SKM-1 treated with dmso at 0.1 percent for 144 hours (cell line): Measurements from ENCODE around the gene PYDC2.

ENCODE experiments used
- DNase-seq: peaks from one replicate; lab custom pipeline; 2025; ENCODE audit not compliant: unreplicated experiment; lab: John Stamatoyannopoulos, UW

PYDC2 gene

DNA sequence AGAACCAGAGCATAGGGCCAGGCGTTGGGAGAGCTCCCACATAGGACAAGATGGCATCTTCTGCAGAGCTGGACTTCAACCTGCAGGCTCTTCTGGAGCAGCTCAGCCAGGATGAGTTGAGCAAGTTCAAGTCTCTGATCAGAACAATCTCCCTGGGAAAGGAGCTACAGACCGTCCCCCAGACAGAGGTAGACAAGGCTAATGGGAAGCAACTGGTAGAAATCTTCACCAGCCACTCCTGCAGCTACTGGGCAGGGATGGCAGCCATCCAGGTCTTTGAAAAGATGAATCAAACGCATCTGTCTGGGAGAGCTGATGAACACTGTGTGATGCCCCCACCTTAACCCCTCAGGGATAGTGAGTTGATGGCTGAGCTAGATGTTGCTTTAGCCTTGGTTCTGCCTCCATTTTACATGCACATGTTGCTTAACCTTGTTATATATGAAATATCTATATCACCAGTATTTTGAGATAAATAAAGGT lies at the start of gene PYDC2:
TSS of gene PYDC2 (plus strand) at position 51 of the 483 bp plus-strand sequence. CDS start at position 51, 0 bp downstream.
- DNase-seq = no peak

DNA sequence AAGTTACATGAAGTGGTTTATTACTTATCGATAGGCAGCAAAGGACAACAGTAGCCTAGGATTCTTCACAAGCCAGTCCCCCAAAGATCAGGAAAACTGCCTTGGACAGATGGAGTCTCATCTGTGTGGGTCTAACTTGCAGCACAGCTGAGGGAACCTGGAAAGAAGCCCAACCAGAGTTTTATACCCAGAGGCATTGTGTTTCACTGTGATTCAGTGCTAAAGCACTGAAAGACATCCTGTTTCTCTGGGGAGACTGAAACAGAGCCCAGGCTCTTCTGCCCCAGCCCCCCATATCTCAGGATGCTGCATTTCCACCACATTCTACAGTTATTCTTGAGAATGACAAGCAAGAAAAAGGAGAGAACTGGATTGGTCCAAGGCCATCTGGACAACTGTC lies 48.2 kb upstream of the PYDC2 start:
- no peak for DNase-seq

DNA sequence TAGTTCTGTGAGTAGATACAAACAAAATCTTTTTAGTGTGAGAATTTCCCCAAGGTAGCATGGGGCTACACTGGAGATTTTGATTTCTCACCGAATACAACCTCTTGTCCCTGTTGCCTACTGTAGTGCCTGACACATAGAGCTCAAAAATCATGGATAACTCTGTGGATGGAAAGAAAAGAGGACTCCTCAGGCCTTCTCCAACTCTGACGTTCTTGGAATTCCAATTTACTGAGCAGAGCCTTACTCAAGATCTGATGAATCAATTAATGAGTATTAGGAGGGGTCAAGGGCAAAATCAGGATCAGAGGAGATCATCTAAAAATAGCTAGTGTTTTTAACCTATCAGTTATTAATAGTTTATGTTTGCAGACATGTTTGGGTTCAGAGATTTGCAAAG lies 46.7 kb upstream of the PYDC2 start:
- DNase-seq = no peak

DNA sequence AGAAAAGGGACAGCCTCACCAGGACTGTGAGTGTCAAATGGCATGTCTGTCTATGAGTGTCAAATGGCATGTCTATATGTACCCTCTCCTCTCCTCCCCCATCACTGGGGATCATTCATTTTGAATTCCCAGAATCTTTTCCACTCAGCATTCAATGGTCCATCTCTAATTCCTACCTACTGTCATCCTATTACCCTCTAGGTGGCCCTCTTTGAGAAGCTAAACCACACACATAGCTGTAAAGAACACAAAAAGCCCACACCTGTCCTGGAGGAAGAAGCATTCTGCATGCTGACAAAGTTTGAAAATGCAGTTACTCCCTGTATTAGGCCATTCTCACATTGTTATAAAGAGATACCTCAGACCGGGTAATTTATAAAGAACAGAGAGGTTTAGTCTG lies 46.2 kb upstream of the PYDC2 start:
- no peak for DNase-seq

DNA sequence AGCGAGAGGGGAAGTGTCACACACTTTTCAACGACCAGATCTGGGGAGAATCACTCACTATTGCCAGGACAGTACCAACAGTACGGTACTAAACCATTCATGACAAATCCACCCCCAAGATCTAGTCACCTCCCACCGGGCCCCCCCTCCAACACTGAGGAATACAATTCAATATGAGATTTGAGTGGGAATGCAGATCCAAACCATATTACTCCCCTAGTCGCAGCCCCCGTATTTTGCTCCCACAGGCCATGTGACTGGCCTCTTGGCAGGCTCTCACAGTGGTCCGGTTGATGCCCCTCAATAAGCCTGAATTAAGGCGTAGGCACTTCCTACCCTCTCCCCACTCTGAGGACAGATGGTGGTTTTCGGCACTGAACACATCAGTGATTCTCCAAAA lies 45.4 kb upstream of the PYDC2 start:
- DNase-seq = no peak

DNA sequence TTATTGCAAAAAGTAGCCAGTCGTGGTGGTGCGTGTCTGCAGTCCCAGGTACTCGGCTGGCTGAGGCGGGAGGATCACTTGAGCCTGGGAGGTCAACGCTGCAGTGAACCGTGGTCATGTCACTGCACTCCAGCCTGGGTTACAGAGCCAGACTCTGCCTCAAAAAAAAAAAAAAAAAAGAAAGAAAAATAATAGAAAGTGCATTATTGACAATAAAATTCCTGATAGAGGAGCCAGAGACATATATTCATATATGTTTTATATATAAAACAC lies 43.6 kb upstream of the PYDC2 start:
- DNase-seq = no peak

DNA sequence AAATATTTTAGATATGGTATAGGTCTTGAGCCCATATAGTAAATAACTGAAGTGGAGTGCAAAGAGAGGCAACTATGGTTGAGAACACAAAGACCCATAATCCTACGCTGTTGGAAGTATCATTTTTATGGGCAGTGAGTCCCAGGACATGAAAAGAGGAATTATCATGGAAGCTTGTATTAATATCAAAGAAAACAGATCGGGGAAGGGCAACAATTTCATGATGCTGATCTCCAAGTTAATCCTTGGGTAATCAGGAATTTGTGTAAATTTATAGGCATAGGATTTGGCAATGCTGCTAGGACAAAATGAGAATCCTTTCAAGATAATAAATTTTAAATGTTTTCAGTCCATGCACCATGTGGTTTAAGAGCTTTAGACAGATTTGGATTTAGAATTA lies 40.2 kb upstream of the PYDC2 start:
- DNase-seq = no peak

DNA sequence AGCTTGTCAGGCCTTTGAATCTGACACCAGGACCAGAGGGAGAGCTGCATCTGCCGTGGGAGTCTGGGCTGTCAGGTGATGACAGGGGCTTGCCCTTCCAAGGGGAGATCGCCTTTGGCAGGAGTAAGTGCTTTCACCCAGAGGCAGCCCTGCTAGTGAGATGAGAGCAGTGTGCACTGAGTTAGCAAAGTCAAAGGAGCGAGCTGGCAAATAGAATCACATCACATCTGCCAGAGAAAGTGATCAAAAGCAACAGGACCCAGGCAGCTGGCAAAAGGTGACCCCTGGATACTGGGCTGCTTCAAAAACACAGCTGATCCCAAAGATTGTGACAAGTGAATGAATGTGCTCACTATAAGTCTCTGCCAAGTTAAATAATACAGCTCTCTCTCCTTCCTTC lies 36.1 kb upstream of the PYDC2 start:
- no peak for DNase-seq

DNA sequence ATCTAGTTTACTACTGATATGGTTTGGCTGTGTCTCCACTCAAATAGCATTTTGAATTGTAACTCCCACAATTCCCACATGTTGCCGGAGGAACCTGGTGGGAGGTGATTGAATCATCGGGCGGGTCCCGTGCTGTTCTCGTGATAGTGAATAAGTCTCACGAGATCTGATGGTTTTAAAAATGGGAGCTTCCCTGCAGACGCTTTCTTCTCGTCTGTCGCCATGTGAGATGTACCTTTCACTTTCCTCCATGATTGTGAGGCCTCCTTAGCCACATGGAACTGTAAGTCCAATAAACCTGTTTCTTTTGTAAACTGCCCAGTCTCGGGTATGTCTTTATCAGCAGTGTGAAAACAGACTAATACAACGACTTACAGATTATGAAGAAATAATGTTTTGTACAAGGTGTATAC lies 35.6 kb upstream of the PYDC2 start:
- no peak for DNase-seq

DNA sequence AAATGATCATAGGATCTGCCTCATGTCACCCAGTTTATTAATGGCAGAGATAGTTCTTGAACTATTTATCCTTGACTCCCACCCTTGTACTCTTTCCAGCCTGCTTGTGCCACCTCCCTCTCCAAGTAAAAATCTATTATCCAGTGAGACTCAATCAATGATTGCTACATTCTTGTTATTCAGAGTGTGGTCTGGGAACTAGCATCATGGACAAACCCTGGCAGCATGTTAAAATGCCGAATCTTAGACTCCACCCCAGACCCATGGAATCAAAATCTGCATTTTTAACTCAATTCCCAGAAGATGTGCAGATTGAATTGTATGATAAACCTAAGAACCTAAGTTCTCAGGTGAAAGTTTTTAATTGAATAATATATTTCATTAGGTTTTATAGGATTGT lies 34.7 kb upstream of the PYDC2 start:
- DNase-seq = no peak

DNA sequence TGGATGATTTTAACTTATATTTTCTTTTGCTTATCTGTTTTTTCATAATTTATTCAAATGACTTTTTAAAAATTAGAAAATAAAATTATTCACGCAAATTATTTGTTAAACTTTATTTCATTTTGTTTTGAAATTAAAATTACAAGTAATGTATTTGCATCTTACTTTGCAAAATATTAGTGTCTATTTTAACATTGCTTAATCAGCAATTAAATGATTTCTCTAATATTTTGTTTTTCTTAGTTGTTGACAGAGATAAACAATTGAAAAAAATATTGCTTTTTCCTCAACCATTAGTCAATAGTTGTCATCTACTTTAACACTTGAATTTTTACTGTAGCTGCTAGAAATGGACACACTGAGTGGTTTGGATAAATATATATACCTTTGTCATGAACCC lies 32.8 kb upstream of the PYDC2 start:
- no peak for DNase-seq

DNA sequence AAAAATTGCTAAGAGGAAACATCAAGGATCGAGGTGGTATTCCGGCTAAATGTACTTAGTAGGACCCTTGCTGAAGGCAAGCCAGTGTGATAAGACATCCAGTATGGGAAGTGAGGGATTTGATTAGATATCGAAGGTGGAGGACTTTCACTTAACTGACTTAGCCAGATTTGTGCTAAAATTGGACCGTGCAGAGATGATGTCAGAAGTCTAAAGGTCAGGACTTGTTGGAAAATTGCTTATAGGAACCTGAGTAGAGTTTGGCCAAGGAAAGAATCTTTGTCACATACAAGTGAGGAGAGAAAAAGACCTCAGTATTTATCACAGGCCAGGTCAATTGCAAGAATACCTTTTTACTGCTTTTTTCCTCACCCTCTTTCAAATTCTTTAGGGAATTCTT lies 30.9 kb upstream of the PYDC2 start:
- no peak for DNase-seq

DNA sequence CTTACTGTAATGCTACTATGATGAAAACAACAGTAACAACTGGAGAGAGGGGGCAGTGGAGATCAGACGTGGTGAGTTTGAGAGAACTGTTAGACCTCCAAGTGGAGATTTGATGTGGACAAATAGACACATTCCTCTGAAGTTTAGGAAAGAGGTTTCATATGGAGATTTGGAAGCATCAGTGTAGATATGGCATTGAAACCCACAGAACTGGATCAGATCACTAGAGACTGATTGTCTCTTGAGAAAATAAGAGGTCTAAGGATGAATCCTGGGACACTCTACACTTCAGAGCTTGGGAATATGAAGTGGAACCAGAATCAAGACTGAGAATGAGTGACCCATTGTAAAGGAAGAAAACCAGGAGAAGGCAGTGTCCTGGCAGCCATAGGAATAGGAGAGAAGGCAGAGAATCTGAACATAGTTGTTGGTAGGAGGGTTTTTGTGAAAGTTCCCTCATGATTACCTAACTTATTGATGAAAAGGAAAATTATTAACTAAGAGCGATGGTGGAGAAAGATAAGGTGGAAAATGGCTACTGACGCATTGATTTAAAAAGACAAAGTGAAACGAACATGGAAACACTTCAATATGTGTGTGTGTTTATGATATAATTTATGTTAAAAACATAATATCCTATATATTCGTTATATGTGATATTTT lies 29.7 kb upstream of the PYDC2 start:
- DNase-seq = no peak

DNA sequence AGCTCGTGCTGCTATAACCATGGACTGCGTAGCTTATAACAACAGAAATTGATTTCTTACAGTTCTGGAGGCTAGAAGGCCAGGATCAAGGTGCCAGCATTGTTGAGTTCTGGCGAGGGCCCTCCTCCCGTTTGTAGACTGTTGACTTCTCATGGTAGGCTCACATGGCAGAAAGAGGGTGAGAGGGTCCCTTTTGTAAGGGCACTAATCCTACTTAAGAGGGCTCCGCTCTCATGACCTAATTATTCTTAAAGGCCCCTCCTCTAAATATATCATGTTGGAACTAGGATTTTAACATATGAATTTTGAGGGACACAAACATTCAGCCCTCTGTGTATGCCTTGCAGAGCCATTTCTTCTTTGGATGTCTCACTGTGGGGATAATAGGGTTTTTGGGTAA lies 28.8 kb upstream of the PYDC2 start:
- DNase-seq = no peak

DNA sequence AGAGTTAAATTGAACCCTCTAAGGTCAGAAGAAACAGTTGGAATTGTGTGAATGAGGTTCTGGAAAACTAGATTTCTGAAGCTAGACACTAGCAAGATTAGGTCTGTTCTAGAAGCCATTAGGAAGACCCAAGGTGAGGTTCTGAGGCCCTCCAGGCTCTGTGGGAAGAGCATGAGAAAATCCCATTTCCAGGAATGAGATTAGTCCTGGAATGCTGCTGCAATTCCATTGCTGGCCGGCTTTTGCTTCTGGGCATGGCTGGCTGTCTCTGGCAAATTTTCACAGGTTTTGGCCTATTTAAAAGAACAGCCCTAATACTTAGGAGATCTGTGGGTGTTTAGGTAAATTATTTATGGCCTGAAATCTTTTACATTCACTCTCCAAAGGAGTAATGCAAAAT lies 26.9 kb upstream of the PYDC2 start:
- no peak for DNase-seq

DNA sequence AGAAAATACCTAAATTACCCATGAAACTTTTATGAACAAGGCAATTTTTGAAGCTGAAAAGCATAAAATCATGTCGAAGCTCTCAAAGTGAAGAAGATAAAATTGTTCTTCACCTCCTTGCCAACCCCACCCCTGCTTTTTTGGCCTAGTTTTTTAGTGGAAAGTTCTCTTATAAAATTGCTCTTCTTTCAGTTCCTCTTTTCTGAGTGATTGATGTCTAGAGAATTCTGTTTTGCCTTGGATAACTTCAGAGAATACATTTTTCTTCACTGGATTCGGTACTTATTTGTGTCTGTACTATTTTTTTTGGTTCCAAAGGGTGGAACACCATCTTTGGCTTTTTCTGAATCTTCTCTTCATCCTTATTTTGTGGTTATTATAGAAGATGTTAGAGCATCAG lies 25.0 kb upstream of the PYDC2 start:
- no peak for DNase-seq

DNA sequence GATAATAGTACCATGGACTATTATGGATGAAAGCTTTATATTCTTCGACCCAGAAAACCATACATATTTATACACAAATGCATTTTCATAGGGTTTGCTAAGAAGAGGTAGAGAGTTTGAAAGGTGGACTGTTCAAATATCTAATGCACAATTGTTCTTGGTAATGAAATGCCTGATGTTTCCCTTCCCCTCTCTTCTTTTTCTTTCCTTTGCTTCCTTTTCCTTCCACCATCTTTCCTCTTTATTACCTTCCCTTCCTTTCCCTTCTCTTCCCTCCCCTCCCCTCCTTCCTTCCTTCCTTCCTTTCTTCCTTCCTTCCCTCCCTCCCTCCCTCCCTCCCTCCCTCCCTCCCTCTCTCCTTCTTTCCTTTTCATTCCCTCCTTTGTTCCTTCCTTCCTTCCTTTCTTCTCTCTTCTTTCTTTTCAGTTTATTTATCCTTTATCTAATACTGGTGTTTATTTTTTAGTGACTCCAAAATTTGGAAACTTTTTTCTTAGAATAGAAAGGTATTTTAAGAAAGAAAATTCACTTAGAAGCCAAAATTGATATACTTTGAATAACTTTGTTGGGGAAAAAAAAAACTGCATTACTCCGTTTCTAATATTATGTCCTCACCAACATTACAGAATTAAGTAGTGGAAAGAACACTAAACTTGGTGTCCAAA lies 22.7 kb upstream of the PYDC2 start:
- DNase-seq = no peak

DNA sequence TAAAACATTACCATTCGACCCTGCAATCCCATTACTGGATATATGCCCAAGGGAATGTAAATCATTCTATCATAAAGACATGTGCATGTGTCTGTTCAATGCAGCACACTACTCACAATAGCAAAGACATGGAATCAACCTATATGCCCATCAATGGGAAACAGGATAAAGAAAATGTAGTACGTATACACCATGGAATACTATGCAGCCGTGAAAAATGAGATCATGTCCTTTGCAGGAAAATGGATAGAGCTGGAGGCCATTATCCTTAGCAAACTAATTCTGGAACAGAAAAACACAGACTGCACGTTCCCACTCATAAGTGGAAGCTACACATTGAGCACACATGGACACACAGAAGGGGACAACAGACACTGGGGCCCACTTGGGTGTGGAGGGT lies 20.4 kb upstream of the PYDC2 start:
- no peak for DNase-seq

DNA sequence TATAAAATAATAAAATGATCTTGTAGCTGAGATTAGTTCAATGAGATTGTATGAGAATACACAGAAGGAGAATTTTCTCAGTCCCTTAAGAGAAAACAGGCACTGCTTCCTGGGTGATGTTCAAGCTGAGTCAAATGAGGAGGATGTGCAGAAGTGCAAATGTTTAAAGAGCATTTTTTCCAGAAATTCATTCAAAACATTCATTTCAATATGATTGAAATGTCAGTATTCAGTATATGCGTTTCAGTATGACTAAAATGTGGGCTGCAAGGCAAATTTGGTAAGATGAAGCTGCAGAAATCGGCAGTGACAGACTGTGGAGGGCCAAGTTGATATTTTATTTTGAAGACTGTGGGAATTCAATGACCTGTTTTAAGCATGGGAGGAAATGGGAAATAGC lies 19.3 kb upstream of the PYDC2 start:
- DNase-seq = no peak

DNA sequence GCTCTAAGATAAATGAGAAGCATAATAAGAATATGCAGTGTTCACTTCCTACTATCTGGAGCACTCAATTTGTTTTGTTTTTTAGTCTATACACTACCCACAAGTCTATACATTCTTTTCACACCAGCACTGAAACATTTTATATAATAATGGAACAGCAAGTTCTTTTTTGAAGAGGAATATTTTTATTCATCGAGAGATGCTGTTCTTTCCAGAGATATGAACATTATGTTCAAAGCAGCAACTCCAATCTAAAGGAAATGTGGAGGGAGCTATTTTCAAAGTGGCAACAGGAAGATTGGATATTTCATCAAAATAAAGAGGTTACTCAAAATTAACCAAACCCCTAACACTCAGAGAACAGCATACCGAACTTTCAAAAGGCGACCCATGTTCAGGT lies 16.4 kb upstream of the PYDC2 start:
- no peak for DNase-seq

DNA sequence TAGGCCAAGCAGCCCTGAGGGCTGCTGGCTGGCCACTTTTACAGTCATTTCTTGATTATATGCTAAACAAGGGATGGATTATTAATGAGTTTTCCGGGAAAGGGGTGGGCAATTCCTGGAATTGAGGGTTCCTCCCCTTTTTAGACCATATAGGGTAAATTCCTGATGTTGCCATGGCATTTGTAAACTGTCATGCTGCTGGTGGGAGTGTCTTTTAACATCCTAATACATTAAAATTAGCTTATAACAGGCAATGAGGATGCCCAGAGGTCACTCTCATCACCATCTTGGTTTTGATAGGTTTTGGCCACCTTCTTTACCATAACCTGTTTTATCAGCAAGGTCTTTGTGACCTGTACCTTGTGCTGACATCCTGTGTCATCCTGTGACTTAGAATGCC lies 11.7 kb upstream of the PYDC2 start:
- no peak for DNase-seq

DNA sequence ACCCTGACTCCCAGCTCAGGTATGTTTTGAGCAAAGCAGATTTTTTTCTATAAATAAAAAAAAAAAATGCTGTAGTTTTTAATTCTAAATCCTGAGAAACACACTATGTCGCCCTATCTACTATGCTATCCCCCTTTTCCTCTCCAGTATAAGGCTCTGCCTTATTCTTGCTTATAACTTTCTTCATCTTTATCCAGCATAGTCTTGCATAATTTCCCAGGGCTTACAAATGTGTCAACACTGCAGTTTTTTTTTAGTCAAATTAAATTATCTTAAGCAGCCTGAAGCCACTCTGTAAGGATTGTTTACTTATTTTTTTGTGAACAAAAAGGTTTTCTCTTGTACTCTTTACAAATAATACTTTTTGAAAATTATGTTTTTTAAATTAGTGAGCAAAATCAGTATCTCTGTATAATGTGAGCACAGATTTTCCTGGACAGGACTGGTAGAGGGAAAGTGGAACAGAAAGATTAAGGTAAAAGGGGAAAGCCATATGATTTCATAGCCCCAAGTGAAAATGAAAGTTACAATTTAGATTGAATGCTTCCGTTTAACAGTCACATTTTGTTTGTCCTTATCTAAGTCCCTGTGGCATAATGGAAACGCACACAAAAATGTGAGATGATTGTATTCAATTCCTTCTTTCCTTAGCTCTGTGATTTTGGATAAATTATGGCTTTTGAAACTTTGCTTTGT lies 5.6 kb upstream of the PYDC2 start:
- no peak for DNase-seq

DNA sequence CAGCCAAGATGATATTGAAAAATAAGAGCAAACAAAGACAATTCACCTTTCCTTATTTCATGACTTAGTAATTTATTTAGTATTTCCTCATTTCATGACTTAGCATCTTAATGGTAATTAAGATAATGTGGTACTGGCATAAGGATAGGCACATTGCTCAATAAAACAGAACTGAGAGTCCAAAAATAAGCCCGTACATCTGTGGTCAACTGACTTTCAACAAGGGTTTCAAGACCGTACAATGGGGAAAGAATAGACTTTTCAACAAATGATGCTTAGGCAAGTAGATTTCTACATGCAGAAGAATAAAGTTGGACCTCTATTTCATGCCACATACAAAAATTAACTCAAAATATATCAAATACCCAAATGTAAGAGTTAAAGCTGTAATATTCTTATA lies 603 bp upstream of the PYDC2 start:
- DNase-seq = no peak
